ENCODE measurements around the gene ROR2. TPM values are rescaled to one million over a fixed set of nuclear protein-coding genes. Genes with fewer than 3 reads are reported as not detected.
A peak's percentile ranks its signal among the peaks of the same experiment; 100 is the strongest.

The ROR2 gene
- total RNA-seq, 4 donors from 2014 or later = 4.2 to 23.2 (median 11.2) TPM

GRCh38 chr9:91943478-91944470, 6.3 kb downstream of the ROR2 start:
- peaks cover 10 to 35% (median 18%) of the 10 kb centered on the region in 4 donors for H3K4me1 ChIP-seq
- DNase-seq = no peak
- H3K27ac ChIP-seq = peak overlapping the region; percentile 81 to 94 (median 88)
- WGBS, 2 donors (ENCODE audit: low coverage in 1 of 2) = 88 to 89% methylated on average over 5 to 8 of the region's 8 CpGs
- H3K4me3 ChIP-seq = no peak overlapping the region
- intact Hi-C loops (cut with DNase I; ENCODE audit: low total_unique reads) (loop anchor here (10.0 kb wide), 2 partner anchors 49 to 99 kb away; no protein-coding TSS in a partner anchor), in situ Hi-C loops (cut with MboI; ENCODE audit: low pct_ligation_motif_present in 1 of 4, low pct_unique_long_range_greater_than_20kb in 1 of 4, low sequenced_read_pairs in 3 of 4) (loop anchor here in 2 of 4 donors (25.0 kb wide), 2 partner anchors 181 to 206 kb away; no protein-coding TSS in a partner anchor)
- no peaks in the 10 kb centered on the region for H3K36me3 ChIP-seq
- no peak for TF ChIP-seq POLR2AphosphoS5 (IDR thresholded peaks at IDR 0.05)
- TF ChIP-seq POLR2A (IDR thresholded peaks at IDR 0.05) = no peak
- TF ChIP-seq, protein P1, sequence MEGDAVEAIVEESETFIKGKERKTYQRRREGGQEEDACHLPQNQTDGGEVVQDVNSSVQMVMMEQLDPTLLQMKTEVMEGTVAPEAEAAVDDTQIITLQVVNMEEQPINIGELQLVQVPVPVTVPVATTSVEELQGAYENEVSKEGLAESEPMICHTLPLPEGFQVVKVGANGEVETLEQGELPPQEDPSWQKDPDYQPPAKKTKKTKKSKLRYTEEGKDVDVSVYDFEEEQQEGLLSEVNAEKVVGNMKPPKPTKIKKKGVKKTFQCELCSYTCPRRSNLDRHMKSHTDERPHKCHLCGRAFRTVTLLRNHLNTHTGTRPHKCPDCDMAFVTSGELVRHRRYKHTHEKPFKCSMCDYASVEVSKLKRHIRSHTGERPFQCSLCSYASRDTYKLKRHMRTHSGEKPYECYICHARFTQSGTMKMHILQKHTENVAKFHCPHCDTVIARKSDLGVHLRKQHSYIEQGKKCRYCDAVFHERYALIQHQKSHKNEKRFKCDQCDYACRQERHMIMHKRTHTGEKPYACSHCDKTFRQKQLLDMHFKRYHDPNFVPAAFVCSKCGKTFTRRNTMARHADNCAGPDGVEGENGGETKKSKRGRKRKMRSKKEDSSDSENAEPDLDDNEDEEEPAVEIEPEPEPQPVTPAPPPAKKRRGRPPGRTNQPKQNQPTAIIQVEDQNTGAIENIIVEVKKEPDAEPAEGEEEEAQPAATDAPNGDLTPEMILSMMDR (IDR thresholded peaks at IDR 0.05) = no peak
- no peak for TF ChIP-seq EP300 (IDR thresholded peaks at IDR 0.05; ENCODE audit: low read depth)
- peaks cover 30% of the 10 kb centered on the region for H3K27me3 ChIP-seq
- no peaks in the 10 kb centered on the region for H3K9me3 ChIP-seq

GRCh38 chr9:91942201-91942600, 7.8 kb downstream of the ROR2 start:
- Histone ChIP-seq H3K27ac (peak overlapping the region in 3 of 4 donors; percentile 84 to 94 (median 91)), H3K36me3 (no peaks in the 10 kb centered on the region), H3K4me3 (no peak overlapping the region), H3K9me3 (no peaks in the 10 kb centered on the region), H3K4me1 (peaks cover 10 to 30% (median 16%) of the 10 kb centered on the region in 4 donors), H3K27me3 (peaks cover 14% of the 10 kb centered on the region)
- in situ Hi-C loops (cut with MboI; ENCODE audit: low pct_ligation_motif_present in 1 of 4, low pct_unique_long_range_greater_than_20kb in 1 of 4, low sequenced_read_pairs in 3 of 4) (loop anchor here in 2 of 4 donors (25.0 kb wide), 2 partner anchors 180 to 205 kb away; no protein-coding TSS in a partner anchor), intact Hi-C loops (cut with DNase I; ENCODE audit: low total_unique reads) (loop anchor here (10.0 kb wide), 2 partner anchors 47 to 97 kb away; no protein-coding TSS in a partner anchor)
- no peak for DNase-seq
- TF ChIP-seq EP300 (IDR thresholded peaks at IDR 0.05; ENCODE audit: low read depth) (no peak), POLR2A (IDR thresholded peaks at IDR 0.05) (no peak), POLR2AphosphoS5 (IDR thresholded peaks at IDR 0.05) (no peak)
- TF ChIP-seq, protein P1 (IDR thresholded peaks at IDR 0.05) = no peak
- WGBS, 2 donors (ENCODE audit: low coverage in 1 of 2) = 57 to 66% methylated on average over 3 to 5 of the region's 5 CpGs

DNA sequence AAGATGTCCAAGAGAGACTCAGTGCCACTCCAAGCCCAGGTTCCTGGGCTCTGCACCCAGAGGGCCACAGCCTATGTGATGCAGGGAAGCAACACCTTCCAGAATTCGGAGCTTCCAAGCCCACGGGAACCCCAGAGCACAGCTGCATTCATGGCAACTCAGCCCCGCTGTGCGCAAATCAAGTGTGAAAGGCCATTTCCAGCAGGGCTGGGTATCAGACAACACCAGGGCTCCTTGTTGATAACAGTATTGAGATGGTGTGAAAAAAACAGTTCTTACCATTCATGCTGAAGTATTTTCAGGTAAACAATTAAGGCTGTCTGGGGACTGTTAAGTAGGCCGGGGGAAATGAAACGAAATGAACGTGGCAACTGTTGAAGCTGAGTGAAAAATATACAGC, 10.1 kb downstream of the ROR2 start:
- H3K9me3 ChIP-seq = no peaks in the 10 kb centered on the region
- intact Hi-C loops (cut with DNase I; ENCODE audit: low total_unique reads) = loop anchor here (10.0 kb wide), 2 partner anchors 45 to 95 kb away; no protein-coding TSS in a partner anchor
- no peaks in the 10 kb centered on the region for H3K36me3 ChIP-seq
- peak overlapping the region; percentile 23 to 63 (median 48) for H3K27ac ChIP-seq
- DNase-seq = no peak
- 83 to 85% methylated on average over 3 to 7 of the region's 7 CpGs for WGBS, 2 donors (ENCODE audit: low coverage in 1 of 2)
- no peak for TF ChIP-seq POLR2AphosphoS5 (IDR thresholded peaks at IDR 0.05)
- TF ChIP-seq EP300 (IDR thresholded peaks at IDR 0.05; ENCODE audit: low read depth) = no peak
- no peak for TF ChIP-seq POLR2A (IDR thresholded peaks at IDR 0.05)
- TF ChIP-seq, protein P1 (IDR thresholded peaks at IDR 0.05) = no peak
- in situ Hi-C loops (cut with MboI; ENCODE audit: low pct_ligation_motif_present in 1 of 4, low pct_unique_long_range_greater_than_20kb in 1 of 4, low sequenced_read_pairs in 3 of 4) = loop anchor here in 2 of 4 donors (25.0 kb wide), 2 partner anchors 178 to 203 kb away; no protein-coding TSS in a partner anchor
- H3K4me1 ChIP-seq = peaks cover 3 to 22% (median 11%) of the 10 kb centered on the region in 4 donors
- H3K27me3 ChIP-seq = no peaks in the 10 kb centered on the region
- no peak overlapping the region for H3K4me3 ChIP-seq

- no peaks in the 10 kb centered on the region for H3K27me3 ChIP-seq
- in situ Hi-C loops (cut with MboI; ENCODE audit: low pct_ligation_motif_present in 1 of 4, low pct_unique_long_range_greater_than_20kb in 1 of 4, low sequenced_read_pairs in 3 of 4) (loop anchor here in 2 of 4 donors (25.0 kb wide), 2 partner anchors 175 to 200 kb away; no protein-coding TSS in a partner anchor), intact Hi-C loops (cut with DNase I; ENCODE audit: low total_unique reads) (no loop called here)
- H3K4me3 ChIP-seq = no peak overlapping the region
- H3K36me3 ChIP-seq = no peaks in the 10 kb centered on the region
- H3K27ac ChIP-seq = peak overlapping the region; percentile 5 to 64 (median 39)
- no peak for DNase-seq
- H3K9me3 ChIP-seq = no peaks in the 10 kb centered on the region
- H3K4me1 ChIP-seq = peaks cover 0 to 33% (median 11%) of the 10 kb centered on the region in 4 donors
- 81% methylated on average over 5 of the region's 5 CpGs; no CpG with 5 or more reads in 1 of the 2 donors for WGBS, 2 donors (ENCODE audit: low coverage in 1 of 2)
- no peak for TF ChIP-seq EP300 (IDR thresholded peaks at IDR 0.05; ENCODE audit: low read depth)
- no peak for TF ChIP-seq POLR2A (IDR thresholded peaks at IDR 0.05)
- no peak for TF ChIP-seq POLR2AphosphoS5 (IDR thresholded peaks at IDR 0.05)
- TF ChIP-seq, protein P1 (IDR thresholded peaks at IDR 0.05) = no peak
Measured at GRCh38 chr9:91937727-91938126, 12.3 kb downstream of the ROR2 start.
